ENCODE results near the gene AMER1. TPM values are rescaled to one million over a fixed set of nuclear protein-coding genes. Genes with fewer than 3 reads are reported as not detected.

Gene AMER1
- total RNA-seq, 2 experiments from 2014 or later: 7.0 to 7.4 TPM

GRCh38 chrX:64204701-64205440, 637 bp downstream of the AMER1 start:
- H2AFZ ChIP-seq (ENCODE audit: low read length): peak overlapping the region; percentile 93
- H3K36me3 ChIP-seq (ENCODE audit: insufficient read depth, low read length): no peaks in the 10 kb centered on the region
- no TSS peak for BruUV-seq (replicated peaks)
- H3K9me2 ChIP-seq (ENCODE audit: insufficient read depth, low read length): no peaks in the 10 kb centered on the region
- peaks cover 12% of the 10 kb centered on the region for H3K4me1 ChIP-seq (ENCODE audit: insufficient read depth, low read length, poor library complexity, severe bottlenecking)
- no peaks in the 10 kb centered on the region for H3K79me2 ChIP-seq (ENCODE audit: insufficient read depth, low read depth, low read length)
- no peak overlapping the region for H3K27ac ChIP-seq (ENCODE audit: low read depth, low read length, poor library complexity, severe bottlenecking)
- H3K9me3 ChIP-seq (ENCODE audit: low read length): no peaks in the 10 kb centered on the region
- no peaks in the 10 kb centered on the region for H4K20me1 ChIP-seq (ENCODE audit: insufficient read depth, low read length)
- ChIA-PET CTCF (ENCODE audit: unreplicated experiment) (interaction anchor here (0.9 kb wide), 1 partner anchor 224 kb away, joined by 4 read pairs; no protein-coding TSS in a partner anchor), POLR2A (interaction anchor here (0.6 kb wide), 1 partner anchor 178 kb away, joined by 4 read pairs; no protein-coding TSS in a partner anchor)
- H3K4me2 ChIP-seq (ENCODE audit: low read length): peak overlapping the region; percentile 81
- peak overlapping the region; percentile 80 for H3K4me3 ChIP-seq (ENCODE audit: low read depth, low read length, poor library complexity, severe bottlenecking)
- no peak for TF ChIP-seq CTCF (conservative IDR thresholded peaks at IDR 0.05; ENCODE audit: low read length)
- no peak for TF ChIP-seq EZH2phosphoT487 (IDR thresholded peaks at IDR 0.05; ENCODE audit: borderline replicate concordance, low read depth, low read length)
- DNase-seq (ENCODE audit: low spot score): peak; percentile 31
- intact Hi-C loops (cut with micrococcal nuclease; ENCODE audit: unreplicated experiment): loop anchor here (2.0 to 5.0 kb wide), 2 partner anchors 190 to 853 kb away; partner anchors contain the start of genes MTMR8 and SPIN4

- Histone ChIP-seq H3K27ac (ENCODE audit: low read depth, low read length, poor library complexity, severe bottlenecking) (no peak overlapping the region), H3K4me1 (ENCODE audit: insufficient read depth, low read length, poor library complexity, severe bottlenecking) (peaks cover 12% of the 10 kb centered on the region), H3K4me3 (ENCODE audit: low read depth, low read length, poor library complexity, severe bottlenecking) (peak overlapping the region; percentile 80), H4K20me1 (ENCODE audit: insufficient read depth, low read length) (no peaks in the 10 kb centered on the region), H2AFZ (ENCODE audit: low read length) (no peak overlapping the region), H3K4me2 (ENCODE audit: low read length) (peak overlapping the region; percentile 81), H3K79me2 (ENCODE audit: insufficient read depth, low read depth, low read length) (no peaks in the 10 kb centered on the region), H3K9me3 (ENCODE audit: low read length) (no peaks in the 10 kb centered on the region), H3K36me3 (ENCODE audit: insufficient read depth, low read length) (no peaks in the 10 kb centered on the region), H3K9me2 (ENCODE audit: insufficient read depth, low read length) (no peaks in the 10 kb centered on the region)
- no TSS peak for BruUV-seq (replicated peaks)
- TF ChIP-seq EZH2phosphoT487 (IDR thresholded peaks at IDR 0.05; ENCODE audit: borderline replicate concordance, low read depth, low read length) (no peak), CTCF (conservative IDR thresholded peaks at IDR 0.05; ENCODE audit: low read length) (no peak)
- CTCF ChIA-PET (ENCODE audit: unreplicated experiment): no interaction called here
- intact Hi-C loops (cut with micrococcal nuclease; ENCODE audit: unreplicated experiment): loop anchor here (2.0 kb wide), 1 partner anchor 191 kb away; the partner anchor contains the start of gene MTMR8
- POLR2A ChIA-PET: no interaction called here
- DNase-seq (ENCODE audit: low spot score): no peak
These were observed 1.3 kb downstream of the AMER1 start for GRCh38 chrX:64204252-64204651.

GRCh38 chrX:64202808-64203325, 2.6 kb downstream of the AMER1 start:
- no peak overlapping the region for H3K27ac ChIP-seq (ENCODE audit: low read depth, low read length, poor library complexity, severe bottlenecking)
- intact Hi-C loops (cut with micrococcal nuclease; ENCODE audit: unreplicated experiment): no loop called here
- BruUV-seq (replicated peaks): no TSS peak
- DNase-seq (ENCODE audit: low spot score): no peak
- no peak overlapping the region for H3K4me3 ChIP-seq (ENCODE audit: low read depth, low read length, poor library complexity, severe bottlenecking)
- H3K36me3 ChIP-seq (ENCODE audit: insufficient read depth, low read length): no peaks in the 10 kb centered on the region
- no peak overlapping the region for H3K4me2 ChIP-seq (ENCODE audit: low read length)
- CTCF ChIA-PET (ENCODE audit: unreplicated experiment): no interaction called here
- no peaks in the 10 kb centered on the region for H3K9me3 ChIP-seq (ENCODE audit: low read length)
- H3K4me1 ChIP-seq (ENCODE audit: insufficient read depth, low read length, poor library complexity, severe bottlenecking): peaks cover 18% of the 10 kb centered on the region
- H3K9me2 ChIP-seq (ENCODE audit: insufficient read depth, low read length): no peaks in the 10 kb centered on the region
- H3K79me2 ChIP-seq (ENCODE audit: insufficient read depth, low read depth, low read length): no peaks in the 10 kb centered on the region
- POLR2A ChIA-PET: interaction anchor here (0.6 kb wide), 1 partner anchor 548 kb away, joined by 4 read pairs; no protein-coding TSS in a partner anchor
- TF ChIP-seq CTCF (conservative IDR thresholded peaks at IDR 0.05; ENCODE audit: low read length) (no peak), EZH2phosphoT487 (IDR thresholded peaks at IDR 0.05; ENCODE audit: borderline replicate concordance, low read depth, low read length) (no peak)
- no peaks in the 10 kb centered on the region for H4K20me1 ChIP-seq (ENCODE audit: insufficient read depth, low read length)
- no peak overlapping the region for H2AFZ ChIP-seq (ENCODE audit: low read length)
